Measurements from ENCODE around the gene SYNGR2.

Gene SYNGR2

DNA sequence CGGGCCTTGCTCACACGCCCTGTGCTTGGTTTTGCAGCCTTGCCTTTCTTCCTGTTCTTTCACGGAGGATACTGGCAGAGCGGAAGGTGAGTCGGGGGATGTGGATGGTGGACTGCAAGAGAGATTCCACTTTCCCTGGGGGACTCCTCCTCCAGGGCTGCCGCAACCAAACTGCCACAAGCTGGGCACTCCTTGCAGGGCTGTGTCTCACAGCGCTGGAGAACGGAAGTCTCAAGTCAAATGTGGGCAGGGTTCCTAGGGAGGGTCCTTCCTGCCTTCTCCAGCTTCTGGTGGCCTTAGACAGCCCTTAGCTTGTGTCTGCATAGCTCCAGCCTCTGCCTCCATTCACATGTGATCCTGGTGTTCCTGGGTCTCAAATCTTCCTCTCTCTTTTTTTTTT is 34.3 kb downstream of the SYNGR2 start:
- no peak for DNase-seq (ENCODE audit: insufficient read length, low spot score)
- FAIRE-seq = no peak
- TF ChIP-seq POLR2A (IDR thresholded peaks at IDR 0.05; ENCODE audit: low read depth, low read length) = no peak

DNA sequence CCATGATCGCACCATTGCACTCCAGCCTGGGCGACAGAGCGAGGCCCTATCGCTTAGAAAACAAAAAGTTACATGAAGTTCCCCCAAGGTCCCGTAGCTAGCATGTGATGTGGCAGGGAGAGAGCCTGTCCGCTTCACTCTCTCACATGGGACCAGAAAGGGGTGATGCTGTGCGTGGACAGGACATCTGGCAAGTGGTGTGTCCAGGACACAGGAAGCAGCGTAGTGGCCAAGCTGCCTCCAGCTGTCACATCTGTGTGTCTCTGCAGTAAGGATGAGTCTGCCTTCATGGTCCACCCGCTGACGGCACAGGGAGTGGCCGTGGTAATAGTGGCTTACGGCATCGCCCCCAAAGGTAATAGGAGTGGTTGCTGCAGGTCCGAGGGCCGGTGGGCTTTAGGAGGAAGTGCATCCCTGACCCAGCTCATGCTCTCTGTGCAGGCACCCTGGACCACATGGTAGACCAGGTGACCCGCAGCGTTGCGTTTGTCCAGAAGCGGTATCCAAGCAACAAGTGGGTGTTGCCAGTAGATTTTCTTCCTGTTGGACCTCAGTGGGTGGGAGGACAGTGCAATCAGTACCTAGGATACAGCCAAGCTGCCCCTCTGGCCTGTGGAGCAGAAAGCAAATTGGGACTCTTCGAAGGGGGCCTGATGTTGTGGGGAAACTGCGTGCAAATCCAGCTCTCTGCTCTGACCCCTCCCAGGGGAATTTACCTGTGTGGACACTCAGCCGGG is 36.2 kb downstream of the SYNGR2 start:
- DNase-seq (ENCODE audit: insufficient read length, low spot score) (no peak), FAIRE-seq (no peak)
- TF ChIP-seq POLR2A (IDR thresholded peaks at IDR 0.05; ENCODE audit: low read depth, low read length) = no peak

DNA sequence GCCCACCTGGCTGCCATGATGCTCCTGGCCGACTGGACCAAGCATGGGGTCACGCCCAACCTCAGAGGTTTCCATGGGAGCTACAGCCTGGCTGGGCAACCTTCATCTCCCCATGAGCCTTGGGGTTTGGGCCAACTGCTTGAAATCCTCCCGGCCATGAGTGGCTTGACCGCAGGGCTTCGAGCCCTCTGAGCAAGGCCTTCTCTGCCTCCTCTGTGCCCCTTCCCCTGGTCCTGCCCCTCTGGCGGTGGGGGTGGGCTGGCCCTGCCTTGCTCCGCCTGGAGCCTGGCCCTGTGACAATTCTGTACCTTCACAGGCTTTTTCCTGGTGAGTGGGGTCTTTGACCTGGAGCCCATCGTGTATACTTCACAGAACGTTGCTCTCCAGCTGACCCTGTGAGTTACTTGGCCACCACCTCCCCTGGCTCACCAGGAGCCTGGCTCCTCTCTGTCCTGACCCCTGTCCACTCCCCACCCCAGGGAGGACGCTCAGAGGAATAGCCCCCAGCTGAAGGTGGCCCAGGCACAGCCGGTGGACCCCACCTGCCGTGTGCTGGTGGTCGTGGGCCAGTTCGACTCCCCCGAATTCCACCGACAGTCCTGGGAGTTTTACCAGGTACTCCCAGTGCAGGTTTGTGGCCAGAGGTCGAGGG is 36.9 kb downstream of the SYNGR2 start:
- no peak for TF ChIP-seq POLR2A (IDR thresholded peaks at IDR 0.05; ENCODE audit: low read depth, low read length)

GRCh38 chr17:78206298-78206697 is 37.9 kb downstream of the SYNGR2 start:
- FAIRE-seq (no peak), DNase-seq (ENCODE audit: insufficient read length, low spot score) (no peak)
- TF ChIP-seq POLR2A (IDR thresholded peaks at IDR 0.05; ENCODE audit: low read depth, low read length) = no peak

More for the DNA sequence above, 36.9 kb downstream of the SYNGR2 start:
- no peak for DNase-seq (ENCODE audit: insufficient read length, low spot score)
- FAIRE-seq = no peak

GRCh38 chr17:78208486-78208885 is 40.1 kb downstream of the SYNGR2 start:
- TF ChIP-seq POLR2A (IDR thresholded peaks at IDR 0.05; ENCODE audit: low read depth, low read length) = no peak
- DNase-seq (ENCODE audit: insufficient read length, low spot score) (no peak), FAIRE-seq (no peak)

DNA sequence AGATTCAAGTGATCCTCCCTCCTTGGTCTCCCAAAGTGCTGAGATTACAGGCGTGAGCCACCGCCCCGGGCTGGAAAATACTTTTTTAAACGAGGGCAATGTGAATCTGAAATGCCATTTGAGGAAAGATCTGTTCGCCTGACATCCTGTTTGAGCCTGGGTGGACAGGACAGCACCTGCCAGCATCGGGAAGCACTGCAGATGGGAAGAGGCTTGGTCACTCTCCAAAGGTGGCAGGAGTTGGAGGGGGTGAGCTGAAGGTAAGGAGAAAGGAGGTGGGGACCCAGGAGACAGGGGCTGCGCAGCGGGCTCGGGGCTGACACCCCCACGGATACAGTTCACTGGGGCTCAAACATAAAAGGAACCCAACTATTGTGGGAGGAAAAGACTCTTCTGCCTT is 41.7 kb downstream of the SYNGR2 start:
- FAIRE-seq = no peak
- DNase-seq (ENCODE audit: insufficient read length, low spot score) = no peak
- no peak for TF ChIP-seq POLR2A (IDR thresholded peaks at IDR 0.05; ENCODE audit: low read depth, low read length)

DNA sequence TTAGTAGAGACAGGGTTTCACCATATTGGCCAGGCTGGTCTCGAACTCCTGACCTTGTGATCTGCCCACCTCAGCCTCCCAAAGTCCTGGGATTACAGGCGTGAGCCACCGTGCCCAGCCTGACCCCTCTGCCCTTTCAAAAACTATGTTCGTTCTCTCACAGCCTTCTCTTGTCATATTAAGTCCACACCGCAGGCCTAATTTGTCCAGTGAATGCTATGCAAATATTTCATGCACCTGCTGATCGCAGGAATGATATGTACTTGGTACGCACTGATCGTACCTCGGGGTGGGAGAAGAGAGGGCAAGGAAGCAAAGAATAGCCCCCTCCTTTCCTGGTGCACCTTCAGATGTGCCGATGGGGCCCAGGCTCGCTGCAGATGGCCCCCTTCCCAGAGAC is 42.7 kb downstream of the SYNGR2 start:
- no peak for TF ChIP-seq POLR2A (IDR thresholded peaks at IDR 0.05; ENCODE audit: low read depth, low read length)
- DNase-seq (ENCODE audit: insufficient read length, low spot score) = no peak
- FAIRE-seq = no peak

- peak; percentile 67 for TF ChIP-seq POLR2A (IDR thresholded peaks at IDR 0.05; ENCODE audit: low read depth, low read length)
- DNase-seq (ENCODE audit: insufficient read length, low spot score) (peak; percentile 90), FAIRE-seq (no peak)
Measured at GRCh38 chr17:78214016-78214705, 45.8 kb downstream of the SYNGR2 start, which contains the start of gene BIRC5. Gene BIRC5, plus strand, starts transcription at chr17:78214253. Its CDS starts 64 bp downstream, at chr17:78214317.

GRCh38 chr17:78214706-78215061 is 46.3 kb downstream of the SYNGR2 start:
- FAIRE-seq (no peak), DNase-seq (ENCODE audit: insufficient read length, low spot score) (no peak)
- TF ChIP-seq POLR2A (IDR thresholded peaks at IDR 0.05; ENCODE audit: low read depth, low read length) = no peak

DNA sequence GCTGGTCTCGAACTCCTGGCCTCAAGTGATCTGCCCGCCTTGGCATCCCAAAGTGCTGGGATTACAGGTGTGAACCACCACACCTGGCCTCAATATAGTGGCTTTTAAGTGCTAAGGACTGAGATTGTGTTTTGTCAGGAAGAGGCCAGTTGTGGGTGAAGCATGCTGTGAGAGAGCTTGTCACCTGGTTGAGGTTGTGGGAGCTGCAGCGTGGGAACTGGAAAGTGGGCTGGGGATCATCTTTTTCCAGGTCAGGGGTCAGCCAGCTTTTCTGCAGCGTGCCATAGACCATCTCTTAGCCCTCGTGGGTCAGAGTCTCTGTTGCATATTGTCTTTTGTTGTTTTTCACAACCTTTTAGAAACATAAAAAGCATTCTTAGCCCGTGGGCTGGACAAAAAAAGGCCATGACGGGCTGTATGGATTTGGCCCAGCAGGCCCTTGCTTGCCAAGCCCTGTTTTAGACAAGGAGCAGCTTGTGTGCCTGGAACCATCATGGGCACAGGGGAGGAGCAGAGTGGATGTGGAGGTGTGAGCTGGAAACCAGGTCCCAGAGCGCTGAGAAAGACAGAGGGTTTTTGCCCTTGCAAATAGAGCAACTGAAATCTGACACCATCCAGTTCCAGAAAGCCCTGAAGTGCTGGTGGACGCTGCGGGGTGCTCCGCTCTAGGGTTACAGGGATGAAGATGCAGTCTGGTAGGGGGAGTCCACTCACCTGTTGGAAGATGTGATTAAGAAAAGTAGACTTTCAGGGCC is 51.2 kb downstream of the SYNGR2 start:
- no peak for FAIRE-seq
- no peak for TF ChIP-seq POLR2A (IDR thresholded peaks at IDR 0.05; ENCODE audit: low read depth, low read length)
- DNase-seq (ENCODE audit: insufficient read length, low spot score) = no peak

Data from H54 (cell line).